NCI-H82 treated with DMSO at 0.1 percent for 48 hours (cell line): ENCODE data around the gene EFCAB5.

Experiments used
- DNase-seq: peaks from one replicate; lab custom pipeline; 2025; ENCODE audit not compliant: unreplicated experiment; lab: John Stamatoyannopoulos, UW

The EFCAB5 gene

GRCh38 chr17:30153463-30153862 lies 212.0 kb downstream of the EFCAB5 start:
- DNase-seq = no peak

GRCh38 chr17:30155389-30155788 lies 214.0 kb downstream of the EFCAB5 start:
- DNase-seq = no peak
